ENCODE measurements around the gene SEMA3A.

SEMA3A gene

DNA sequence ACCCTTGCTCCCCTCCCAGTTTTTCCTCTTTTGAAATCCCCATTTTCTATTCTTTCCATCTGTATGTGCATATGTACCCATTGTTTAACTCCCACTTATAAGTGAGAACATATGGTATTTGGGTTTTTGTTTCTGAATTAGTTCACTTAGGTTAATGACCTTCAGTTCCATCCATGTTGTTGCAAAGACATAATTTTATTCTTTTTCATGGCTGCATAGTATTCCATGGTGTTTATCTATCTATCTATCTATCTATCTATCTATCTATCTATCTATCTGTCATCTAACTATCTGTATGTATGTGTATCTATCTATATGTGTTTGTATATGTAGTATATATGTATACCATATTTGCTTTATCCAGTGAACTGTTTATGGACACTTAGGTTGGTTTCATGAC lies 281.4 kb downstream of the SEMA3A start:
- Histone ChIP-seq H3K27ac (ENCODE audit: low read depth, low read length, severe bottlenecking) (no peak overlapping the region), H3K4me1 (ENCODE audit: control insufficient read depth, insufficient read depth, low read length, poor library complexity, severe bottlenecking) (no peaks in the 10 kb centered on the region), H3K4me3 (ENCODE audit: extremely low read depth, insufficient read depth, low read length, poor library complexity, severe bottlenecking) (no peak overlapping the region), H3K9me3 (ENCODE audit: control insufficient read depth, low read length) (no peaks in the 10 kb centered on the region), H3K36me3 (ENCODE audit: control insufficient read depth, insufficient read depth, low read length) (no peaks in the 10 kb centered on the region)

GRCh38 chr7:83908526-83908925 lies 286.1 kb downstream of the SEMA3A start:
- no peaks in the 10 kb centered on the region for H3K9me3 ChIP-seq (ENCODE audit: control insufficient read depth, low read length)
- H3K36me3 ChIP-seq (ENCODE audit: control insufficient read depth, insufficient read depth, low read length), result no peaks in the 10 kb centered on the region
- H3K4me3 ChIP-seq (ENCODE audit: extremely low read depth, insufficient read depth, low read length, poor library complexity, severe bottlenecking), result no peak overlapping the region
- WGBS, 2 experiments (ENCODE audit: insufficient coverage in 2 of 2), result no CpG with 5 or more reads among the region's 2 CpGs
- no peaks in the 10 kb centered on the region for H3K4me1 ChIP-seq (ENCODE audit: control insufficient read depth, insufficient read depth, low read length, poor library complexity, severe bottlenecking)
- no peak overlapping the region for H3K27ac ChIP-seq (ENCODE audit: low read depth, low read length, severe bottlenecking)
